Neuronal stem cell (in vitro differentiated cells): ENCODE data around the gene HACD4.
A peak's percentile ranks its signal among the peaks of the same experiment; 100 is the strongest.

ENCODE experiments used
- DNase-seq: peaks from one replicate; pipeline ENCODE4 v3.0.0-alpha.2; 2013; ENCODE audit warnings: low spot score
- H2AFZ ChIP-seq: one replicate; pipeline ENCODE4 v1.6.1; 2013; ENCODE audit warnings: mild to moderate bottlenecking, low read length, inconsistent platforms
- H2AK5ac ChIP-seq: 2 replicates; pipeline ENCODE4 v1.6.1; 2013; ENCODE audit warnings: low read depth, mild to moderate bottlenecking, inconsistent platforms, low read length, moderate library complexity, mixed read lengths
- H2BK120ac ChIP-seq: 2 replicates; pipeline ENCODE4 v1.6.1; 2013; ENCODE audit warnings: low read depth, mild to moderate bottlenecking, inconsistent platforms, low read length, moderate library complexity, mixed read lengths
- H2BK12ac ChIP-seq: one replicate; pipeline ENCODE4 v1.6.1; 2013; ENCODE audit warnings: low read length, inconsistent platforms
- H2BK15ac ChIP-seq: 2 replicates; pipeline ENCODE4 v1.6.1; 2013; ENCODE audit warnings: mild to moderate bottlenecking, low read length, inconsistent platforms, mixed read lengths
- H2BK5ac ChIP-seq: one replicate; pipeline ENCODE4 v1.6.1; 2013; ENCODE audit warnings: inconsistent platforms, mild to moderate bottlenecking, low read length, moderate library complexity
- H3K14ac ChIP-seq: one replicate; pipeline ENCODE4 v1.6.1; 2013; ENCODE audit warnings: low read length, inconsistent platforms
- H3K18ac ChIP-seq: 2 replicates; pipeline ENCODE4 v1.6.1; 2013; ENCODE audit warnings: low read length, inconsistent platforms
- H3K23ac ChIP-seq: 2 replicates; pipeline ENCODE4 v1.6.1; 2013; ENCODE audit warnings: low read depth, mild to moderate bottlenecking, mixed read lengths, low read length, inconsistent platforms; ENCODE audit not compliant: poor library complexity
- H3K27ac ChIP-seq: replicated peaks from 3 replicates; pipeline ENCODE4 v1.5.1; 2013; ENCODE audit warnings: low read length, inconsistent platforms
- H3K27me3 ChIP-seq, 3 experiments: 2 replicates each; pipeline ENCODE4 v1.6.1; 2013; ENCODE audit warnings: low read length in 3 of 3, mild to moderate bottlenecking in 2 of 3, inconsistent platforms in 1 of 3, low read depth in 1 of 3, mixed read lengths in 1 of 3, moderate library complexity in 1 of 3; ENCODE audit not compliant: control insufficient read depth in 3 of 3, insufficient read depth in 3 of 3
- H3K36me3 ChIP-seq, 2 donors: replicated peaks in 1 of 2; 2 replicates each; pipeline ENCODE4 v1.6.1; 2013; ENCODE audit warnings: low read length in 2 of 2; ENCODE audit not compliant: control insufficient read depth in 2 of 2, insufficient read depth in 2 of 2
- H3K4ac ChIP-seq: 2 replicates; pipeline ENCODE4 v1.6.1; 2013; ENCODE audit warnings: inconsistent platforms, mild to moderate bottlenecking, low read length, moderate library complexity
- H3K4me1 ChIP-seq, 2 donors: 1 replicate in 1 of 2; 2 replicates in 1 of 2; pipeline ENCODE4 v1.6.1; 2013; ENCODE audit warnings: low read length in 2 of 2, low read depth in 1 of 2; ENCODE audit not compliant: control insufficient read depth in 2 of 2, insufficient read depth in 1 of 2
- H3K4me2 ChIP-seq: one replicate; pipeline ENCODE4 v1.6.1; 2013; ENCODE audit warnings: mild to moderate bottlenecking, low read length, inconsistent platforms; ENCODE audit not compliant: insufficient read depth, poor library complexity, severe bottlenecking
- H3K4me3 ChIP-seq, 2 donors: 2 replicates each; pipeline ENCODE4 v1.5.1; 2013; ENCODE audit warnings: low read length in 2 of 2, mild to moderate bottlenecking in 2 of 2, inconsistent platforms in 1 of 2, moderate library complexity in 1 of 2
- H3K79me1 ChIP-seq: one replicate; pipeline ENCODE4 v1.6.1; 2013; ENCODE audit warnings: low read depth, mild to moderate bottlenecking, inconsistent platforms, low read length, moderate library complexity
- H3K9ac ChIP-seq: one replicate; pipeline ENCODE4 v1.6.1; 2013; ENCODE audit warnings: mild to moderate bottlenecking, low read depth, low read length, inconsistent platforms; ENCODE audit not compliant: poor library complexity
- H3K9me3 ChIP-seq, 2 donors: replicated peaks in 1 of 2; 2 replicates each; pipeline versions ENCODE3 to v1.6.1; 2013; ENCODE audit warnings: low read length in 2 of 2, mild to moderate bottlenecking in 2 of 2, inconsistent platforms in 1 of 2, low read depth in 1 of 2, mixed read lengths in 1 of 2, moderate library complexity in 1 of 2; ENCODE audit not compliant: control insufficient read depth in 2 of 2, insufficient read depth in 1 of 2
- H4K8ac ChIP-seq: one replicate; pipeline ENCODE4 v1.6.1; 2013; ENCODE audit warnings: low read depth, mild to moderate bottlenecking, inconsistent platforms, low read length, moderate library complexity
- H4K91ac ChIP-seq: one replicate; pipeline ENCODE4 v1.6.1; 2013; ENCODE audit warnings: low read length, low read depth, mild to moderate bottlenecking, inconsistent platforms; ENCODE audit not compliant: poor library complexity
- WGBS, 2 donors: extraction: QIAGEN DNeasy Blood & Tissue Kit; methylation state at CpG; one replicate each; pipeline ENCODE4 v1.1.7; 2013; ENCODE audit warnings: missing lambda C conversion rate in 2 of 2, mixed read lengths in 1 of 2; ENCODE audit not compliant: insufficient read length in 2 of 2, insufficient replicate concordance in 1 of 2; ENCODE audit errors: extremely low coverage in 2 of 2; 5-methylcytosine and 5-hydroxymethylcytosine counted together

HACD4 gene

DNA sequence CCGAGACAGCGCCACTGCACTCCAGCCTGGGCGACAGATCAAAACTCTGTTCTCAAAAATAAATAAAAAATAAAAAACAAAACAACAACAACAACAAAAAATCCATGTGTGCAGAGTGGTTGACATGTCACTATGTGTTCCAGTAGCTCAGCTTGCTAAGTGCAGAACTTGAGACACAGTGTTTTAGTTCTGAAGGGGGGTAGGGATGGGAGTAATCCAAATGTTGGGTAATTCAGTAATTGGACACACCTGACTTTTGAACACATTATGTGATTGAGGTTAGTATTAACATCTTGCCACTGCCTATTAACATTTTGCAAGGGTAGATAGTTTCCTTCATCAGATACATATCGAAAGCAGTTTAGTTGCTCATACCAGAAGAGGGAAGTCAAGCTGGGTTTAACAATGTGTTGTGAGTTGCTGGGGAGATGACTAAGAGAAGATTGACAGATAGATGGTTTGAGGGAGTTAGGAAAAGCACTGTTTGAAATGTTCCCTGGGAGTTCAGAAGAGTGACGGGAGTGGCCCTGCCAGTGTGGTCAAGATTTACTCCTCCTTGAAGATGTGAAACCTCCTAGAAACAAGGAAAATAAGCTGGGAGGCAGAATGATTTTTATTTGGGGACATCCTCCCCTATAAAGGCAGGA lies 928 bp downstream of the HACD4 start:
- Histone ChIP-seq H3K4me1 (peaks cover 8 to 9% of the 10 kb centered on the region in 2 donors), H3K9ac (no peak overlapping the region), H2BK12ac (no peak overlapping the region), H2AFZ (peak overlapping the region; percentile 56), H2AK5ac (no peak overlapping the region), H4K91ac (no peak overlapping the region), H3K9me3 (no peaks in the 10 kb centered on the region), H2BK120ac (no peak overlapping the region), H3K23ac (no peak overlapping the region), H3K27me3 (no peaks in the 10 kb centered on the region), H3K79me1 (no peaks in the 10 kb centered on the region), H3K14ac (no peak overlapping the region), H4K8ac (no peak overlapping the region), H3K4ac (no peak overlapping the region), H3K36me3 (no peaks in the 10 kb centered on the region), H3K4me2 (peak overlapping the region; percentile 61), H3K4me3 (no peak overlapping the region), H3K18ac (no peak overlapping the region), H3K27ac (no peak overlapping the region), H2BK5ac (no peak overlapping the region), H2BK15ac (no peak overlapping the region)
- DNase-seq = no peak
- no CpG with 5 or more reads among the region's 5 CpGs for WGBS, 2 donors

DNA sequence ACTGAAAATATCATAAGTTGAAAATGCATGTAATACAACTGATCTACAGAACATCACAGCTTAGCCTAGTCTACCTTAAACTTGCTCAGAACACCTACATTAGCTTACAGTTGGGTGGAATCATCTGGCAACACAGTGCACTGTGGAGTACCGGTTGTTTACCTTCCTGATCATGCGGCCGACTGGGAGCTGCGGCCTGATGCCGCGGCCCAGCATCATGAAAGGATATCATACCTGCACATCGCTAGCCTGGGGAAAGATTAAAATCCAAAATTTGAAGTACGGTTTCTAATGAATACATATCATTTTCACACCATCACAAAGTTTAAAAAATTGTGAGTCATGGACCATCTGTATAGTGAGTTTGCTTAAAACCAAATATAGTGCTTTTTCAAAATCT lies 1.8 kb downstream of the HACD4 start:
- H3K18ac ChIP-seq = no peak overlapping the region
- no peak overlapping the region for H2BK12ac ChIP-seq
- no peak overlapping the region for H3K9ac ChIP-seq
- no peaks in the 10 kb centered on the region for H3K36me3 ChIP-seq
- no peak overlapping the region for H2BK15ac ChIP-seq
- H3K23ac ChIP-seq = no peak overlapping the region
- H2BK5ac ChIP-seq = no peak overlapping the region
- no peak overlapping the region for H3K14ac ChIP-seq
- peaks cover 8 to 9% of the 10 kb centered on the region in 2 donors for H3K4me1 ChIP-seq
- no peaks in the 10 kb centered on the region for H3K27me3 ChIP-seq
- no peak overlapping the region for H3K27ac ChIP-seq
- no peak overlapping the region for H3K4me3 ChIP-seq
- WGBS, 2 donors = no CpG with 5 or more reads among the region's 8 CpGs
- no peak overlapping the region for H4K8ac ChIP-seq
- no peak overlapping the region for H3K4ac ChIP-seq
- no peak overlapping the region for H2AK5ac ChIP-seq
- H2BK120ac ChIP-seq = no peak overlapping the region
- H3K79me1 ChIP-seq = no peaks in the 10 kb centered on the region
- no peak for DNase-seq
- H2AFZ ChIP-seq = no peak overlapping the region
- no peaks in the 10 kb centered on the region for H3K9me3 ChIP-seq
- no peak overlapping the region for H4K91ac ChIP-seq
- H3K4me2 ChIP-seq = no peak overlapping the region

DNA sequence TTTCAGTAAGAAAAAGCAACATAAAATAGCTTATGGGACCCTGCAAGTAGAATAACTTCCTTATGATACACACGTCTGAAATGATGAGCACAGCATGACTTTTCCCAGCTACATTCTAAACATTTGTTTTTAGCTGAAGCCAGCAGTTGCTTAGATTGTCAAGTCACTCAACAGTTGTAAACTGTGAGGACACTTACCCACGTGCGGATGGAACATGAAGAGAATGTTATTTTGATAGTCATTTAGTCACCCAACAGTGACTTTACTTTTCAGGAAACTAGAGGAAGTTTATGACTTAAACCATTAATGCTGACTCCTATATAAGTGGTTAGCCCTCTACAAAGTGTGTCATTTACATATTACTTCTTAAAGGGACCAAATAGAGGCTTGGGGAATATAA lies 3.0 kb downstream of the HACD4 start:
- Histone ChIP-seq H3K14ac (no peak overlapping the region), H3K23ac (no peak overlapping the region), H4K91ac (no peak overlapping the region), H3K36me3 (no peaks in the 10 kb centered on the region), H2BK5ac (no peak overlapping the region), H3K9me3 (no peaks in the 10 kb centered on the region), H3K4ac (no peak overlapping the region), H3K4me2 (no peak overlapping the region), H2BK120ac (no peak overlapping the region), H2BK15ac (no peak overlapping the region), H3K9ac (no peak overlapping the region), H2AFZ (no peak overlapping the region), H3K79me1 (no peaks in the 10 kb centered on the region), H2BK12ac (no peak overlapping the region), H2AK5ac (no peak overlapping the region), H3K27me3 (no peaks in the 10 kb centered on the region), H3K18ac (no peak overlapping the region), H3K4me3 (no peak overlapping the region), H4K8ac (no peak overlapping the region), H3K4me1 (peaks cover 8 to 9% of the 10 kb centered on the region in 2 donors), H3K27ac (no peak overlapping the region)
- WGBS, 2 donors = no CpG with 5 or more reads among the region's 3 CpGs
- no peak for DNase-seq

GRCh38 chr9:21027295-21027694 lies 4.1 kb downstream of the HACD4 start:
- Histone ChIP-seq H3K4ac (no peak overlapping the region), H3K18ac (no peak overlapping the region), H3K79me1 (no peaks in the 10 kb centered on the region), H3K36me3 (no peaks in the 10 kb centered on the region), H3K9me3 (no peaks in the 10 kb centered on the region), H2AFZ (no peak overlapping the region), H2AK5ac (no peak overlapping the region), H4K8ac (no peak overlapping the region), H3K4me1 (peaks cover 8 to 9% of the 10 kb centered on the region in 2 donors), H3K4me3 (no peak overlapping the region), H2BK120ac (no peak overlapping the region), H3K14ac (no peak overlapping the region), H3K27me3 (no peaks in the 10 kb centered on the region), H3K9ac (no peak overlapping the region), H3K4me2 (no peak overlapping the region), H3K23ac (no peak overlapping the region), H2BK12ac (no peak overlapping the region), H2BK15ac (no peak overlapping the region), H4K91ac (no peak overlapping the region), H3K27ac (no peak overlapping the region), H2BK5ac (no peak overlapping the region)
- no CpG with 5 or more reads among the region's 4 CpGs for WGBS, 2 donors
- no peak for DNase-seq
